NK-92 treated with Interleukin-12 subunit alpha and Interleukin-12 subunit beta, amount 100 ng/mL, for 24 hours (cell line): ENCODE results near the gene CCDC174.

ENCODE experiments used
- DNase-seq: peaks from one replicate; lab custom pipeline; 2025; lab: John Stamatoyannopoulos, UW

CCDC174 gene

GRCh38 chr3:14703791-14704190, 52.2 kb downstream of the CCDC174 start:
- DNase-seq, result no peak

- no peak for DNase-seq
These were observed 54.5 kb downstream of the CCDC174 start for GRCh38 chr3:14706096-14706495.

- DNase-seq, result no peak
These were observed 65.0 kb downstream of the CCDC174 start for GRCh38 chr3:14716591-14716990.

GRCh38 chr3:14717307-14717706, 65.7 kb downstream of the CCDC174 start:
- DNase-seq, result no peak

- DNase-seq, result no peak
These were observed 67.0 kb downstream of the CCDC174 start for GRCh38 chr3:14718539-14718938.

GRCh38 chr3:14719006-14719405, 67.4 kb downstream of the CCDC174 start:
- DNase-seq, result no peak

GRCh38 chr3:14721126-14721864, 69.7 kb downstream of the CCDC174 start:
- DNase-seq, result no peak
